HCT116 (cell line): ENCODE data around the gene F10. TPM values are rescaled to one million over a fixed set of nuclear protein-coding genes. Genes with fewer than 3 reads are reported as not detected.

Experiments
- ATAC-seq: fragments of 200-7000 bp; cut with Tn5 transposase; 2 replicates; pipeline ENCODE4 v1.9.1; 2020; ENCODE audit warnings: mild to moderate bottlenecking, moderate library complexity
- BruUV-seq: library from RNA; stranded (reverse); fragments of 400-500 nt; replicated peaks from 2 replicates; lab custom pipeline; 2021; lab: Mats Ljungman, UMichigan
- CTCF ChIA-PET: fragments of 300-600 bp; sonication (Branson Sonifier 250); formaldehyde crosslinking; loops from one replicate; lab custom pipeline; 2021; ENCODE audit warnings: antibody characterized with exemption; lab: Charles Lee
- POLR2A ChIA-PET: fragments of 300-600, 350-600 bp; sonication (Branson Sonifier 250); formaldehyde crosslinking; loops from one replicate; lab custom pipeline; 2021; ENCODE audit warnings: antibody characterized with exemption; lab: Charles Lee
- RAD21 ChIA-PET, 2 experiments: fragments of 300-600 bp; sonication (Branson Sonifier 250); formaldehyde crosslinking; loops; one replicate each; lab custom pipeline; 2023; ENCODE audit warnings: low total read pairs in 2 of 2; ENCODE audit not compliant: uncharacterized antibody in 2 of 2, unreplicated experiment in 2 of 2, low non-redundant PET in 1 of 2; lab: Charles Lee
- DNase-seq: peaks from one replicate; pipeline ENCODE4 v3.0.0-alpha.2; 2010; ENCODE audit warnings: low read depth, low spot score
- H2AFZ ChIP-seq: fragments of 200-600 bp; shearing (Covaris generic), sonication (generic); 2 replicates; pipeline ENCODE4 v1.6.1; 2017; ENCODE audit warnings: low read depth, mixed run types, mixed read lengths, antibody characterized with exemption, low read length; ENCODE audit not compliant: poor library complexity, severe bottlenecking
- H3K27ac ChIP-seq: 2 replicates; pipeline ENCODE4 v1.5.1; 2012; ENCODE audit warnings: low read depth, low read length
- H3K27me3 ChIP-seq: fragments of 200-600 bp; sonication (generic); 2 replicates; pipeline ENCODE4 v1.6.1; 2016; ENCODE audit warnings: mixed run types, low read length, mixed read lengths; ENCODE audit not compliant: insufficient read depth
- H3K36me3 ChIP-seq, 2 experiments: fragments of 200-500 bp in 1 of 2; fragments of 200-600 bp in 1 of 2; sonication (Bioruptor generic) in 1 of 2; sonication (generic) in 1 of 2; 2 replicates each; pipeline versions ENCODE4 v1.5.1 to v1.6.1; 2014 to 2016; ENCODE audit warnings: low read length in 2 of 2, inconsistent platforms in 1 of 2, mixed read lengths in 1 of 2, mixed run types in 1 of 2; ENCODE audit not compliant: insufficient read depth in 2 of 2, control insufficient read depth in 1 of 2
- H3K4me1 ChIP-seq, 2 experiments: fragments of 200-600 bp in 1 of 2; sonication (generic) in 1 of 2; 2 replicates each; pipeline versions ENCODE4 v1.5.1 to v1.6.1; 2012 to 2017; ENCODE audit warnings: low read length in 2 of 2, inconsistent platforms in 1 of 2, mild to moderate bottlenecking in 1 of 2, mixed read lengths in 1 of 2, mixed run types in 1 of 2, moderate library complexity in 1 of 2; ENCODE audit not compliant: insufficient read depth in 2 of 2, control insufficient read depth in 1 of 2
- H3K4me2 ChIP-seq: fragments of 200-600 bp; sonication (generic); 2 replicates; pipeline ENCODE4 v1.6.1; 2017; ENCODE audit warnings: mixed run types, low read length, mixed read lengths
- H3K4me3 ChIP-seq, 2 experiments: fragments of 200-600 bp in 1 of 2; sonication (generic) in 1 of 2; replicated peaks in 1 of 2; 2 replicates each; pipeline ENCODE4 v1.5.1; 2011 to 2016; ENCODE audit warnings: low read length in 2 of 2, control low read depth in 1 of 2, low read depth in 1 of 2, mild to moderate bottlenecking in 1 of 2, mixed read lengths in 1 of 2, mixed run types in 1 of 2
- H3K79me2 ChIP-seq: fragments of 200-600 bp; sonication (generic); 2 replicates; pipeline ENCODE4 v1.6.1; 2017; ENCODE audit warnings: mild to moderate bottlenecking, mixed run types, low read length, moderate library complexity, mixed read lengths; ENCODE audit not compliant: insufficient read depth
- H3K9ac ChIP-seq: fragments of 200-600 bp; sonication (generic); 2 replicates; pipeline ENCODE4 v1.6.1; 2016; ENCODE audit warnings: low read length, mixed read lengths
- H3K9me2 ChIP-seq: fragments of 200-600 bp; sonication (generic), shearing (Covaris generic); 2 replicates; pipeline ENCODE4 v1.6.1; 2017; ENCODE audit warnings: mixed run types, mild to moderate bottlenecking, moderate library complexity; ENCODE audit not compliant: insufficient read depth
- H3K9me3 ChIP-seq, 2 experiments: fragments of 200-500 bp in 1 of 2; fragments of 200-600 bp in 1 of 2; sonication (Bioruptor generic) in 1 of 2; sonication (generic) in 1 of 2; 2 replicates each; pipeline ENCODE4 v1.6.1; 2014 to 2017; ENCODE audit warnings: low read length in 2 of 2, mixed read lengths in 2 of 2, inconsistent platforms in 1 of 2, low read depth in 1 of 2, mild to moderate bottlenecking in 1 of 2, mixed run types in 1 of 2, moderate library complexity in 1 of 2; ENCODE audit not compliant: control insufficient read depth in 1 of 2, insufficient read depth in 1 of 2
- H4K20me1 ChIP-seq: fragments of 200-600 bp; sonication (generic), shearing (Covaris generic); 2 replicates; pipeline ENCODE4 v1.6.1; 2017; ENCODE audit warnings: mixed run types, mild to moderate bottlenecking, moderate library complexity; ENCODE audit not compliant: insufficient read depth
- CEBPB ChIP-seq: IDR thresholded peaks from 2 replicates; pipeline ENCODE4 v1.6.1; 2012; ENCODE audit warnings: low read depth
- CTCF ChIP-seq, 3 experiments: fragments of 200-600 bp in 1 of 3; sonication (generic) in 1 of 3; IDR thresholded peaks in 2 of 3; conservative IDR thresholded peaks in 1 of 3; 2 replicates each; pipeline ENCODE4 v1.5.1; 2012 to 2017; ENCODE audit warnings: low read depth in 2 of 3, low read length in 2 of 3, antibody characterized with exemption in 1 of 3, borderline replicate concordance in 1 of 3, control low read depth in 1 of 3, mild to moderate bottlenecking in 1 of 3, mixed read lengths in 1 of 3, mixed run types in 1 of 3, moderate library complexity in 1 of 3; ENCODE audit not compliant: insufficient read depth in 1 of 3
- JUND ChIP-seq: IDR thresholded peaks from 2 replicates; pipeline ENCODE4 v1.6.1; 2012
- MAX ChIP-seq: IDR thresholded peaks from 2 replicates; pipeline ENCODE4 v1.6.1; 2012
- RAD21 ChIP-seq: IDR thresholded peaks from 2 replicates; pipeline ENCODE4 v1.6.1; 2012; ENCODE audit warnings: low read depth, mild to moderate bottlenecking
- SIN3A ChIP-seq: IDR thresholded peaks from 2 replicates; pipeline ENCODE4 v1.6.1; 2012; ENCODE audit warnings: low read depth
- TCF7L2 ChIP-seq: IDR thresholded peaks from 2 replicates; pipeline ENCODE4 v1.7.0; 2011; ENCODE audit warnings: borderline replicate concordance, inconsistent platforms; ENCODE audit not compliant: insufficient read depth, insufficient read length; ENCODE audit errors: extremely low read depth
- ZBTB33 ChIP-seq: IDR thresholded peaks from 2 replicates; pipeline ENCODE4 v1.6.1; 2011; ENCODE audit warnings: mild to moderate bottlenecking, low read length, moderate library complexity; ENCODE audit not compliant: insufficient replicate concordance; ENCODE audit errors: extremely low read depth
- ZNF274 ChIP-seq: fragments of 200-500 bp; sonication (Bioruptor generic); IDR thresholded peaks from 2 replicates; pipeline ENCODE4 v1.6.1; 2014; ENCODE audit warnings: mild to moderate bottlenecking, low read depth, low read length, inconsistent platforms
- intact Hi-C: fragments of 100-400 bp; cut with micrococcal nuclease; formaldehyde crosslinking; loops from 2 replicates; pipeline ENCODE4 v1.10.0; 2022
- total RNA-seq: library from RNA; stranded (reverse); gene quantifications from one replicate; pipeline ENCODE4 v1.2.1, GENCODE V29; 2021; ENCODE audit not compliant: unreplicated experiment

The F10 gene
- total RNA-seq, 1 experiment from 2014 or later, result 4.0 TPM

- no peaks in the 10 kb centered on the region for H3K79me2 ChIP-seq
- no peaks in the 10 kb centered on the region for H3K36me3 ChIP-seq
- H3K4me3 ChIP-seq, result no peak overlapping the region
- no peaks in the 10 kb centered on the region for H3K27me3 ChIP-seq
- no peak overlapping the region for H3K27ac ChIP-seq
- ChIA-PET CTCF (no interaction called here), RAD21 (no interaction called here), POLR2A (no interaction called here)
- no peak overlapping the region for H3K4me2 ChIP-seq
- TF ChIP-seq SIN3A, result no peak
- TF ChIP-seq TCF7L2, result no peak
- TF ChIP-seq ZNF274, result no peak
- no peak for TF ChIP-seq RAD21
- no peak for TF ChIP-seq MAX
- TF ChIP-seq ZBTB33, result no peak
- TF ChIP-seq JUND, result no peak
- TF ChIP-seq CEBPB, result no peak
- TF ChIP-seq CTCF (IDR thresholded peaks at IDR 0.05 in 2 of 3, conservative IDR thresholded peaks at IDR 0.05 in 1 of 3; ENCODE audit: borderline replicate concordance in 1 of 3, insufficient read depth in 1 of 3, low read depth in 2 of 3, low read length in 2 of 3), result no peak
- H3K4me1 ChIP-seq, result no peaks in the 10 kb centered on the region
- ATAC-seq, result no peak
- no peak for DNase-seq
- H2AFZ ChIP-seq, result no peak overlapping the region
- BruUV-seq, result no TSS peak
- no peaks in the 10 kb centered on the region for H3K9me2 ChIP-seq
- intact Hi-C loops, result no loop called here
- H4K20me1 ChIP-seq, result no peaks in the 10 kb centered on the region
- no peak overlapping the region for H3K9ac ChIP-seq
- no peaks in the 10 kb centered on the region for H3K9me3 ChIP-seq
Observed at GRCh38 chr13:113092776-113093579, 29.6 kb upstream of the F10 start.
